ENCODE results near the gene DAGLA.

Gene DAGLA

GRCh38 chr11:61698173-61698948, 18.2 kb downstream of the DAGLA start:
- DNase-seq (ENCODE audit: low read depth in 1 of 2, low spot score in 1 of 2) = no peak
- TF ChIP-seq JUND (IDR thresholded peaks at IDR 0.05; ENCODE audit: low read depth) = no peak
- in situ Hi-C loops (cut with HindIII; ENCODE audit: low pct_unique_long_range_greater_than_20kb, low sequenced_read_pairs) = no loop called here

- no peak for TF ChIP-seq JUND (IDR thresholded peaks at IDR 0.05; ENCODE audit: low read depth)
- DNase-seq (ENCODE audit: low read depth in 1 of 2, low spot score in 1 of 2) = peak in 1 of 2 experiments; percentile 94
- in situ Hi-C loops (cut with HindIII; ENCODE audit: low pct_unique_long_range_greater_than_20kb, low sequenced_read_pairs) = no loop called here
Measured at GRCh38 chr11:61699737-61700160, 19.6 kb downstream of the DAGLA start.

GRCh38 chr11:61700212-61700611, 20.0 kb downstream of the DAGLA start:
- in situ Hi-C loops (cut with HindIII; ENCODE audit: low pct_unique_long_range_greater_than_20kb, low sequenced_read_pairs) = no loop called here
- TF ChIP-seq JUND (IDR thresholded peaks at IDR 0.05; ENCODE audit: low read depth) = no peak
- peak in 1 of 2 experiments; percentile 90 for DNase-seq (ENCODE audit: low read depth in 1 of 2, low spot score in 1 of 2)

DNA sequence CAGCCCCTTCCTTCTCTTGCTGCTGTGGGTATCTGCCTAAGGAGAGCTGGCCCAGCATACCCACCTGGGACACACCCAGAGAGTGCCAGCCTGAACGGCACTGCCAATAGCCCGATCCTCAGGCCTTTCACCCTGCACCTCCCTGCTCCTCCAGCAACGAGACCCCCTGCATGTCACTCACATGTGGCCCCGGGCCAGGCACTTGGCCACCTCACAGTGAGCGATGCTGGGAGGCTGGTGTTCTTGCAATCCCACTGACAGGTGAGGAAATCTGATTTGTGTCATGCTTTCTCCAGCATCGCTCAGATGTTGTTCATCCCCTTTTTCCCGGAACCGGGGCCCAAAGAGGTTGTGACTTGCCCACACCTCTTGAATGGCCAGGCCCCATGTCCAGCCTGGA, 20.5 kb downstream of the DAGLA start:
- no peak for DNase-seq (ENCODE audit: low read depth in 1 of 2, low spot score in 1 of 2)
- no peak for TF ChIP-seq JUND (IDR thresholded peaks at IDR 0.05; ENCODE audit: low read depth)
- in situ Hi-C loops (cut with HindIII; ENCODE audit: low pct_unique_long_range_greater_than_20kb, low sequenced_read_pairs) = no loop called here

DNA sequence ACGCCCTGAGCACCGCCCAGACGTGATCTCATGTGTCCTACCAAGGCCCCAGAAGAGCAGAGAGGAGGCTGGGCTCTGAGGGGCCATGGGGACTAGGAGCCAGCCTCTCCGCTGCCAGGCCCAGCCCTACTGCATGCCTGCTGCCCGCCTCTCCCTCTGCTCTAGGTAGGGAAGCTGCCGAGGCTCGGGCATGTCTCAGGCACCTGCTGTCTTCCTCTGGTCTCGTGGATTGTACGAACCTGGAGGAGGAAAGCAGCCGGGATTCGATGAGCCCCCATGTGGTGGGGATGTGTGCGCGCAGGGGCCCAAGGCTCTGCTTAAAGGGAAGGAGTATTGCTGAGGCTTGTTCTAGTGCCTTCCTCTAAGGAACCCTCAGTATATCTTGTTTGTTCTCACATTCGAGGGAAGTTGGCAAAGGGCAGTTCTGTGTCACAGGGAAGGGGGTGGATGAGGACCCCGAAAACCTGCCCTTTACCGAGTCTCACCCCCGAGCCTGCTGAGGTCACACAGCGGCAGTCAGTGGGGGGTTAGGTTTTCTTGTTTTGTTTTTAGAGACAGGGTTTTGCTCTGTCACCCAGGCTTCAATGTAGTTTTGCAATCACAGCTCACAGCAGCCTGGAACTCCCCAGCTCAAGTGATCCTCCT, 21.2 kb downstream of the DAGLA start:
- no peak for TF ChIP-seq JUND (IDR thresholded peaks at IDR 0.05; ENCODE audit: low read depth)
- in situ Hi-C loops (cut with HindIII; ENCODE audit: low pct_unique_long_range_greater_than_20kb, low sequenced_read_pairs) = no loop called here
- peak in 1 of 2 experiments; percentile 87 for DNase-seq (ENCODE audit: low read depth in 1 of 2, low spot score in 1 of 2)

DNA sequence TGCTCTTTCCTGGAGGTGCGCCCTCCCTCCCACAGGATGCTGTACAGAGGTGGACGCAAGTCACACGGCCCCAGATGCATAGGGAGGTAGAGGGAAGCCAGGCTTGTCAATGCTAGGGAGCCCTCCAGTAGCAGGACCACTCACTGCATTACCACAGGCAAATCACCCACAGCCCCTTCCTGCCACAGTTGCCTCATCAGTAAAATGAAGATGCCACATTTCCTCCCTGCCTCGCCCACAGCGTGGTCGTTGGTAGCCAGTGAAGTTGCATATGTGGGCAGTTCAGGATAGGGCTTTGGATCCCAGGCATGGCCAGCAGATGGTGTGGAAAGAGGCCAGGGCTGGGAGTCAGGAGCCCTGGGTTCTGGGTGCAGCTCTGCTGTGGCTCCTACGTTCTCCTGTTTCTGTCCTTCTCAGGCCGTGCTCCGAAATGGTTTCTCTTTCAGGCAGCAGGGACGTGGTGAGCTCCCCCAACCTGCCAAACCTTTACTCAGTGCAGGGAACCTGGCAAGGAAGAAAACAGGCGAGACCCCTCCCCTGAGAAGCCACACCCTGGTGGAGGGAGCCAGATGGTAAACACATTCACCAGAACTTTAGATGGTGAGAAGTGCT, 22.6 kb downstream of the DAGLA start:
- no peak for TF ChIP-seq JUND (IDR thresholded peaks at IDR 0.05; ENCODE audit: low read depth)
- in situ Hi-C loops (cut with HindIII; ENCODE audit: low pct_unique_long_range_greater_than_20kb, low sequenced_read_pairs) = no loop called here
- no peak for DNase-seq (ENCODE audit: low read depth in 1 of 2, low spot score in 1 of 2)

- in situ Hi-C loops (cut with HindIII; ENCODE audit: low pct_unique_long_range_greater_than_20kb, low sequenced_read_pairs) = no loop called here
- peak in 1 of 2 experiments; percentile 52 for DNase-seq (ENCODE audit: low read depth in 1 of 2, low spot score in 1 of 2)
- TF ChIP-seq JUND (IDR thresholded peaks at IDR 0.05; ENCODE audit: low read depth) = no peak
Measured at GRCh38 chr11:61704838-61705237, 24.6 kb downstream of the DAGLA start.

DNA sequence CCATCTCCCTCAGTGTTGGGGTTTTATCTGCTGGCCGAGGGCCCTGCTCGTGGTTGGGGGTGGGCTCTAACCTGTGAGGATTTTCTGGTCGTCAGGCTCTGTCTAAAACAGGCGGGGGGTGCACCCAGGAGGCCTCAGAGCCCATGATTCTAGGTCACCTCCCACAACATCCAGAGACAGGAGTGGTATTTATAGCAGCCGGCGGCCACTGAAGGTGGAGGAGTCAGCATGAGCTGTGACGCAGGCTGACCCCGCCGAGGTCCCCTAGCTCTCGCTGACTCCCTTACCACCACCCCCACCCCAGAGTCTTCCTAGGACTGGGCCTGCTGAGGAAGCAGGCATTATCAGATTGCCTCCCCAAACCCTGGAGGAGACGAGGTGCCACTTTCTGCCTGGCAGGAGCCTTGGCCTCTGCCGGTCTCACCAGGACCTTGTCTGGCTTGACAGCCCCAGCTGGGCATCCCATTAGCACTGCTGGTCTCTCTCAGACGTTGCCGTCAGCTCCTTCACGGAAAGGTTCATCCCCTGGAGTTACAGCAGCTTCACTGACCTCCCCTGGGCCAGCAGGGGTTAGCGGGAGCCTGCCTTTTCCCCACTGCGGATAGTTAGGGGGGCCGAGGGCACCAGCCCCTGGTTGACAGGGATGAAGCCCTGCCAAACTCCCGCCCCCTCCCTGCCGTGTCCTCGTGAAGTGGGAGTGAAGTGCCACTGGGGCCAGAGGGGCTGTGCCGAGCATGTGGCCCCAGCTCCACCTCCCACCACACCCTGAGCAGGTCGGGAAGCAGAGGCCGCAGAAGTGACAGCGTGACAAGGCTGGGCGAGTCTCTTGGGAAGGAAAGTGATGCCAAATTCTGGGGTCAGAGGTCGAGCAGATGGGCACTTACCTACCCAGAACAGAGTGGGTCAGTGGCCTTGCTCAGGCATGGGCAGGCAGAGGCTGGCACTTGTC, 26.5 kb downstream of the DAGLA start:
- no peak for TF ChIP-seq JUND (IDR thresholded peaks at IDR 0.05; ENCODE audit: low read depth)
- DNase-seq (ENCODE audit: low read depth in 1 of 2, low spot score in 1 of 2) = no peak
- in situ Hi-C loops (cut with HindIII; ENCODE audit: low pct_unique_long_range_greater_than_20kb, low sequenced_read_pairs) = no loop called here

DNA sequence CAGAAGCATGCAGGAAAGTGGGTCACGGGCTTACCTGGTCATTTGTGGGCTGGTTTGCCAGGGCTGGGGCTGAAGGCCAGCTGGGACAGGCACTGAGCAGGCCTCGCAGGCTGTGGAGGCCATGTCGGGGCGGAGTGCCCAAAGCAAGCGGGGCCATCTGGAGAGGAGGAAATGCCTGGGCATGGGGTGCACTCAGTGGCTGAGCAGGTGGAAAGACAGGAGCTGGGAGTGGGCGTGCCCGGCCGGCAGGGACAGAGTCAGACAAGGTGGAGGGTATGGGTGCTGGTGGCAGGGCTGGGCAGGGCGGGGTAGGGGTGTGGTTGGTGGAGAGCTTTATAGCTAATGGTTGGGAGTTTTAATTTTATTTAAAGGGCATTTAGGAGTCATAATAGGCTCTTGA, 27.4 kb downstream of the DAGLA start:
- no peak for DNase-seq (ENCODE audit: low read depth in 1 of 2, low spot score in 1 of 2)
- TF ChIP-seq JUND (IDR thresholded peaks at IDR 0.05; ENCODE audit: low read depth) = no peak
- in situ Hi-C loops (cut with HindIII; ENCODE audit: low pct_unique_long_range_greater_than_20kb, low sequenced_read_pairs) = no loop called here

GRCh38 chr11:61709110-61709509, 28.9 kb downstream of the DAGLA start:
- DNase-seq (ENCODE audit: low read depth in 1 of 2, low spot score in 1 of 2) = no peak
- in situ Hi-C loops (cut with HindIII; ENCODE audit: low pct_unique_long_range_greater_than_20kb, low sequenced_read_pairs) = no loop called here
- no peak for TF ChIP-seq JUND (IDR thresholded peaks at IDR 0.05; ENCODE audit: low read depth)

GRCh38 chr11:61709572-61709971, 29.4 kb downstream of the DAGLA start:
- DNase-seq (ENCODE audit: low read depth in 1 of 2, low spot score in 1 of 2) = no peak
- in situ Hi-C loops (cut with HindIII; ENCODE audit: low pct_unique_long_range_greater_than_20kb, low sequenced_read_pairs) = no loop called here
- no peak for TF ChIP-seq JUND (IDR thresholded peaks at IDR 0.05; ENCODE audit: low read depth)

DNA sequence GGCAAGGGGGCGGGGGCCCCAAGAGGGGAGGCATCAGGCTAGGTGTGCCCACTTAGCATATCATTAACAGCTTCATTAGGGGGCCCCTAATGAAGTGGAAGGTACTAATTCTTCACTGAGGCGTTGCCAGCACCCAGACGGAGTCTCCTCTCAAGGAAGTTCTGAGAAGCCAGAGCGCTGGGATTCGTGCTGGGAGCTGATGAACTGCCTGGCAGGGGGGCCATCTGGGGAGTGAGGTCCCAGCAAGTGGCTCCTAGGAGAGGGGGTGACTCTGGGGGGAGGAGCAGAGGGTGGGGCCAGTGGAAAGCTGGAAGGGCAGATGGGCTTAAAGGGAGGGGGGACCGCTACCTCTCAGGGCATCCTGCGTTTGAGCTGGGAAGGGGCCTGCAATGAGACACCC, 29.8 kb downstream of the DAGLA start:
- DNase-seq (ENCODE audit: low read depth in 1 of 2, low spot score in 1 of 2) = no peak
- in situ Hi-C loops (cut with HindIII; ENCODE audit: low pct_unique_long_range_greater_than_20kb, low sequenced_read_pairs) = no loop called here
- no peak for TF ChIP-seq JUND (IDR thresholded peaks at IDR 0.05; ENCODE audit: low read depth)

Measured in T47D (cell line).